GM12891 (cell line): ENCODE measurements around the gene CT45A3. TPM values are rescaled to one million over a fixed set of nuclear protein-coding genes. Genes with fewer than 3 reads are reported as not detected.
"Not testable (repeated sequence)": the region's sequence is repeated elsewhere in the genome, so short reads cannot be mapped to it uniquely, and the experiment has no call there.

Source experiments
- DNase-seq: peaks from one replicate; pipeline ENCODE4 v3.0.0; 2011; ENCODE audit warnings: low spot score; ENCODE audit not compliant: insufficient read length
- FAIRE-seq: peaks from 2 replicates; lab custom pipeline; 2011; peaks lifted over from hg19 to GRCh38; lab: Jason Lieb, UNC
- PAX5 ChIP-seq: IDR thresholded peaks from 2 replicates; pipeline ENCODE4 v1.6.1; 2011; ENCODE audit warnings: low read length, moderate library complexity, mild to moderate bottlenecking; ENCODE audit not compliant: insufficient read depth, severe bottlenecking
- POLR2A ChIP-seq: IDR thresholded peaks from 2 replicates; pipeline ENCODE4 v1.6.1; 2011; ENCODE audit warnings: low read depth, low read length, control low read depth
- POLR2AphosphoS5 ChIP-seq: IDR thresholded peaks from 2 replicates; pipeline ENCODE4 v1.6.1; 2011; ENCODE audit warnings: low read depth, low read length, control low read depth
- POU2F2 ChIP-seq: IDR thresholded peaks from 2 replicates; pipeline ENCODE4 v1.6.1; 2011; ENCODE audit warnings: low read depth, mild to moderate bottlenecking, control low read depth, low read length, moderate library complexity
- SPI1 ChIP-seq: IDR thresholded peaks from 2 replicates; pipeline ENCODE4 v1.6.1; 2011; ENCODE audit warnings: low read depth, low read length, control low read depth
- TAF1 ChIP-seq: IDR thresholded peaks from 2 replicates; pipeline ENCODE4 v1.6.1; 2011; ENCODE audit warnings: low read depth, low read length, control low read depth
- polyA plus RNA-seq: library from polyadenylated mRNA; unstranded; fragments of >200 nt; gene quantifications from one replicate; pipeline ENCODE4 v1.2.1, GENCODE V29; 2012; ENCODE audit warnings: low read depth, missing spikeins, inconsistent platforms; ENCODE audit not compliant: missing spikeins

The CT45A3 gene
- polyA plus RNA-seq: not detected

GRCh38 chrX:135768091-135768490 lies at the start of gene CT45A3:
Gene CT45A3 (minus strand): TSS chrX:135768191. CDS start chrX:135764444, 3,747 bp downstream.
- not testable (repeated sequence) for FAIRE-seq, DNase-seq

GRCh38 chrX:135802687-135803086 lies 34.7 kb upstream of the CT45A3 start, which contains the start of gene CT45A6:
Gene CT45A6 (minus strand): TSS chrX:135802787. CDS start chrX:135798993, 3,794 bp downstream.
- not testable (repeated sequence) for FAIRE-seq, DNase-seq

GRCh38 chrX:135785403-135785802 lies 17.4 kb upstream of the CT45A3 start, which contains the start of gene CT45A5:
Gene CT45A5 (minus strand): TSS chrX:135785503. CDS start chrX:135781729, 3,774 bp downstream.
- FAIRE-seq, DNase-seq: not testable (repeated sequence)

GRCh38 chrX:135744739-135745138 lies 23.3 kb downstream of the CT45A3 start:
- not testable (repeated sequence) for FAIRE-seq, DNase-seq

GRCh38 chrX:135741192-135741715 lies 26.7 kb downstream of the CT45A3 start:
- FAIRE-seq: no peak

GRCh38 chrX:135740681-135741149 lies 27.3 kb downstream of the CT45A3 start:
- DNase-seq (no peak), FAIRE-seq (peak; percentile 78)
- no peak for TF ChIP-seq POLR2AphosphoS5
- no peak for TF ChIP-seq POLR2A
- TF ChIP-seq POU2F2: no peak
- TF ChIP-seq TAF1: no peak
- TF ChIP-seq SPI1: no peak
- no peak for TF ChIP-seq PAX5

More at GRCh38 chrX:135741192-135741715, 26.7 kb downstream of the CT45A3 start:
- DNase-seq: no peak
- TF ChIP-seq POLR2AphosphoS5 (no peak), PAX5 (no peak), SPI1 (no peak), POLR2A (no peak), TAF1 (no peak), POU2F2 (no peak)

GRCh38 chrX:135737366-135738071 lies 30.5 kb downstream of the CT45A3 start:
- DNase-seq (no peak), FAIRE-seq (peak; percentile 48)
- TF ChIP-seq POLR2AphosphoS5 (no peak), SPI1 (peak; percentile 68)

GRCh38 chrX:135734666-135735065 lies 33.3 kb downstream of the CT45A3 start:
- not testable (repeated sequence) for FAIRE-seq, DNase-seq

GRCh38 chrX:135713795-135714194 lies 54.2 kb downstream of the CT45A3 start:
- no peak for DNase-seq
- FAIRE-seq: no peak
- TF ChIP-seq POLR2AphosphoS5: no peak
- TF ChIP-seq POLR2A: no peak
- TF ChIP-seq SPI1: no peak
- no peak for TF ChIP-seq TAF1
- TF ChIP-seq POU2F2: no peak

GRCh38 chrX:135713183-135713689 lies 54.8 kb downstream of the CT45A3 start, which contains the start of gene CT45A1:
Gene CT45A1 (plus strand): TSS chrX:135713639. CDS start chrX:135718941, 5,302 bp downstream.
- not testable (repeated sequence) for DNase-seq, FAIRE-seq
